Caco-2 (cell line): Measurements from ENCODE around the gene SPINK1. TPM values are rescaled to one million over a fixed set of nuclear protein-coding genes. Genes with fewer than 3 reads are reported as not detected.

Source experiments
- BruUV-seq: library from RNA; stranded (reverse); fragments of 400-500 nt; replicated peaks from 2 replicates; lab custom pipeline; 2021; lab: Mats Ljungman, UMichigan
- CTCF ChIA-PET: fragments of 300-600 bp; sonication (Branson Sonifier 250); formaldehyde crosslinking; loops from one replicate; lab custom pipeline; 2022; ENCODE audit warnings: antibody characterized with exemption; lab: Charles Lee
- POLR2A ChIA-PET: fragments of 300-600 bp; sonication (Branson Sonifier 250); formaldehyde crosslinking; loops from one replicate; lab custom pipeline; 2022; ENCODE audit warnings: antibody characterized with exemption; lab: Charles Lee
- DNase-seq, 2 experiments: peaks; one replicate each; pipeline versions ENCODE4 v3.0.0 to v3.0.0-alpha.2; 2020 to 2022
- H3K27me3 ChIP-seq: replicated peaks from 2 replicates; pipeline ENCODE4 v1.6.0; 2011; ENCODE audit warnings: low read length; ENCODE audit not compliant: control insufficient read depth, insufficient read depth
- H3K36me3 ChIP-seq: 2 replicates; pipeline ENCODE4 v1.5.1; 2011; ENCODE audit warnings: low read length; ENCODE audit not compliant: control insufficient read depth, insufficient read depth
- H3K4me1 ChIP-seq: fragments of 250-450 bp; sonication (Bioruptor Pico); 2 replicates; pipeline ENCODE4 v1.5.1; 2020; ENCODE audit warnings: mild to moderate bottlenecking
- H3K4me3 ChIP-seq: 2 replicates; pipeline ENCODE4 v1.5.1; 2011; ENCODE audit warnings: low read depth, mild to moderate bottlenecking, control low read depth, low read length
- H3K9me3 ChIP-seq: fragments of 250-450 bp; sonication (Bioruptor Pico); 2 replicates; pipeline ENCODE4 v1.5.1; 2020; ENCODE audit warnings: mild to moderate bottlenecking, moderate library complexity
- H3K27ac Mint-ChIP-seq: one replicate; pipeline ENCODE4 v1.8.0; 2022; ENCODE audit warnings: mixed read lengths; ENCODE audit not compliant: unreplicated experiment
- H3K27me3 Mint-ChIP-seq: one replicate; pipeline ENCODE4 v1.8.0; 2022; ENCODE audit warnings: mixed read lengths; ENCODE audit not compliant: insufficient read depth, unreplicated experiment
- H3K36me3 Mint-ChIP-seq: one replicate; pipeline ENCODE4 v1.8.0; 2022; ENCODE audit warnings: mild to moderate bottlenecking, mixed read lengths; ENCODE audit not compliant: insufficient read depth, unreplicated experiment
- H3K4me1 Mint-ChIP-seq: one replicate; pipeline ENCODE4 v1.8.0; 2022; ENCODE audit warnings: low read depth, mixed read lengths; ENCODE audit not compliant: unreplicated experiment
- H3K4me3 Mint-ChIP-seq: one replicate; pipeline ENCODE4 v1.8.0; 2022; ENCODE audit warnings: mild to moderate bottlenecking, moderate library complexity, mixed read lengths; ENCODE audit not compliant: unreplicated experiment
- H3K9me3 Mint-ChIP-seq: one replicate; pipeline ENCODE4 v1.8.0; 2022; ENCODE audit warnings: mixed read lengths; ENCODE audit not compliant: unreplicated experiment
- intact Hi-C: fragments of 100-400 bp; cut with micrococcal nuclease; formaldehyde crosslinking; loops from one replicate; pipeline ENCODE4 v1.10.0; 2022; ENCODE audit not compliant: unreplicated experiment
- total RNA-seq: library from RNA; stranded (reverse); gene quantifications from 2 replicates; pipeline ENCODE4 v1.2.3, GENCODE V29; 2022
- TF ChIP-seq, protein P1 (sequence below), 2 experiments: fragments of 200-600 bp in 1 of 2; IDR thresholded peaks; 1 replicate in 1 of 2; 2 replicates in 1 of 2; pipeline versions ENCODE4 v1.5.1 to v1.8.0; 2011 to 2022; ENCODE audit warnings: antibody characterized with exemption in 1 of 2, control low read depth in 1 of 2, inconsistent platforms in 1 of 2, low read depth in 1 of 2, low read length in 1 of 2, mild to moderate bottlenecking in 1 of 2, moderate library complexity in 1 of 2; ENCODE audit not compliant: insufficient read depth in 1 of 2, severe bottlenecking in 1 of 2, unreplicated experiment in 1 of 2

SPINK1 gene
- total RNA-seq, 1 experiment from 2014 or later: 1,916 TPM

DNA sequence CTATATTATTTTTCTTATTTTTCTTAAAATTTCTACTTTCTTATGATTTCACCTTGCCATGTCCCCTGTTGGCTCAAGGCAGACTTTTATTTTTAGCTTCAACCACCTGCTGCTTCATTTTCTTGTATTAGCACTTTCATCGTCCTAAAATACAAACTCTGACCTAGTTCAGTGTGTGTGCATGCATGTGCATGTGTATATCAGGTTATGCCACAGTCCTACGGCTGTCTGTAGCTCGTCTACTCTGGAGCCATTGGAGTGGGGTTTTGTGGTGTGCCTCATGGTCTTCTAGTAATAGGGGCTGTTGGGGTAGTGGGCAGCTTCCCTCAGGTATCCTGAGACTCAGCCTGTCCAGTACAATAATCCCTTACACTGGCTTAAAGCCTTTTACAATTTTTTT, 13.4 kb upstream of the SPINK1 start:
- ChIA-PET POLR2A (no interaction called here), CTCF (no interaction called here)
- peaks cover 19% of the 10 kb centered on the region for H3K4me1 Mint-ChIP-seq
- H3K27me3 Mint-ChIP-seq: no peaks in the 10 kb centered on the region
- Histone ChIP-seq H3K27me3 (no peaks in the 10 kb centered on the region), H3K36me3 (no peaks in the 10 kb centered on the region), H3K4me3 (no peak overlapping the region), H3K9me3 (0 out of 2 replicates have a peak, but pooled peaks cover under 1% of the 10 kb centered on the region), H3K4me1 (no peaks in the 10 kb centered on the region)
- H3K36me3 Mint-ChIP-seq: no peaks in the 10 kb centered on the region
- no peak overlapping the region for H3K4me3 Mint-ChIP-seq
- no TSS peak for BruUV-seq
- H3K27ac Mint-ChIP-seq: no peak overlapping the region
- TF ChIP-seq, protein P1, sequence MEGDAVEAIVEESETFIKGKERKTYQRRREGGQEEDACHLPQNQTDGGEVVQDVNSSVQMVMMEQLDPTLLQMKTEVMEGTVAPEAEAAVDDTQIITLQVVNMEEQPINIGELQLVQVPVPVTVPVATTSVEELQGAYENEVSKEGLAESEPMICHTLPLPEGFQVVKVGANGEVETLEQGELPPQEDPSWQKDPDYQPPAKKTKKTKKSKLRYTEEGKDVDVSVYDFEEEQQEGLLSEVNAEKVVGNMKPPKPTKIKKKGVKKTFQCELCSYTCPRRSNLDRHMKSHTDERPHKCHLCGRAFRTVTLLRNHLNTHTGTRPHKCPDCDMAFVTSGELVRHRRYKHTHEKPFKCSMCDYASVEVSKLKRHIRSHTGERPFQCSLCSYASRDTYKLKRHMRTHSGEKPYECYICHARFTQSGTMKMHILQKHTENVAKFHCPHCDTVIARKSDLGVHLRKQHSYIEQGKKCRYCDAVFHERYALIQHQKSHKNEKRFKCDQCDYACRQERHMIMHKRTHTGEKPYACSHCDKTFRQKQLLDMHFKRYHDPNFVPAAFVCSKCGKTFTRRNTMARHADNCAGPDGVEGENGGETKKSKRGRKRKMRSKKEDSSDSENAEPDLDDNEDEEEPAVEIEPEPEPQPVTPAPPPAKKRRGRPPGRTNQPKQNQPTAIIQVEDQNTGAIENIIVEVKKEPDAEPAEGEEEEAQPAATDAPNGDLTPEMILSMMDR (IDR thresholded peaks at IDR 0.05; ENCODE audit: insufficient read depth in 1 of 2, low read depth in 1 of 2, low read length in 1 of 2, severe bottlenecking in 1 of 2, unreplicated experiment in 1 of 2): no peak
- no peaks in the 10 kb centered on the region for H3K9me3 Mint-ChIP-seq
- intact Hi-C loops: no loop called here
- DNase-seq: no peak

DNA sequence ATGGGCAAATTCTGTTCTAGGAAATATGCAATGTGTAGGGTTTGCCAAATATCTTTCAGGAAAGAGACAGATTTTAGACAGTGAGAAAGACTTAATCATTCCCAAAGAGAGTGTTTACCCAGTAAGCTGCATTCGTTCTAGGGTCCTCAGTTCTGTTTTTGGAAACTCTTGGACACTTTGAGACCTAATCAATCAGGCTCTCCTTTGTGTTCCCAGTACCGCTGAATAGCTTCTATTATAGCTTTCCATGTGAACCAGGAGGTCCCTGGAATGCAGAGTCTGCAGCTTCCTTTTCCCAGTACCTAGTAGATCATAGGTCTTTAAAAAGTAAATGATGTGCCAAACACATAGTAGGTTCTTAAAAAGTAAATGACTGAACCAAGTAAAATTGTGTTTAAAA, 11.4 kb upstream of the SPINK1 start:
- intact Hi-C loops: no loop called here
- ChIA-PET POLR2A (no interaction called here), CTCF (no interaction called here)
- peaks cover 26% of the 10 kb centered on the region for H3K4me1 Mint-ChIP-seq
- Histone ChIP-seq H3K9me3 (peaks cover 14% of the 10 kb centered on the region), H3K27me3 (no peaks in the 10 kb centered on the region), H3K4me3 (no peak overlapping the region), H3K4me1 (peaks cover 12% of the 10 kb centered on the region), H3K36me3 (no peaks in the 10 kb centered on the region)
- peaks cover 3% of the 10 kb centered on the region for H3K36me3 Mint-ChIP-seq
- DNase-seq: no peak
- BruUV-seq: no TSS peak
- no peak overlapping the region for H3K27ac Mint-ChIP-seq
- TF ChIP-seq, protein P1 (IDR thresholded peaks at IDR 0.05; ENCODE audit: insufficient read depth in 1 of 2, low read depth in 1 of 2, low read length in 1 of 2, severe bottlenecking in 1 of 2, unreplicated experiment in 1 of 2): no peak
- no peak overlapping the region for H3K4me3 Mint-ChIP-seq
- H3K27me3 Mint-ChIP-seq: no peaks in the 10 kb centered on the region
- H3K9me3 Mint-ChIP-seq: no peaks in the 10 kb centered on the region

DNA sequence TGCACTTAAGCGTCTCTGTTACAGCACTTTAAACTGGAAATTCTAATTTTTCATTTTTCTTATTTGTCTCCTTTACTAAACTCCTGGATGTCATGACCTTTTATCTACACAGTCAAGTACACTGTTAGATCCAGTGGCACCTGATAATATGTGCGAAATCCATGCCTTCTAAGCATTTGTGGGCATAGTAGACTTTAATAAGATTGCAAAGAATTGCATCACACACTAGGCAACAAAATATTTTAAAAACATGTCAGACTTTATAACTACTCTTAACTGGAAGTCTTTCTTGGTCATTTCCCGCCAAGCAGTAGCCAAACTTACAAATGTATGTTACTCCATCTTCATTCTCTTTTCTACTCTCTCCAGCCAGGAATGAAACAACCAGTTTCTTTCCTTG, 5.0 kb upstream of the SPINK1 start:
- POLR2A ChIA-PET: no interaction called here
- H3K27me3 Mint-ChIP-seq: no peaks in the 10 kb centered on the region
- H3K4me1 Mint-ChIP-seq: peaks cover 58% of the 10 kb centered on the region
- TF ChIP-seq, protein P1 (IDR thresholded peaks at IDR 0.05; ENCODE audit: insufficient read depth in 1 of 2, low read depth in 1 of 2, low read length in 1 of 2, severe bottlenecking in 1 of 2, unreplicated experiment in 1 of 2): no peak
- no peaks in the 10 kb centered on the region for H3K36me3 ChIP-seq
- intact Hi-C loops: loop anchor here (5.0 to 10.0 kb wide), 4 partner anchors 169 to 556 kb away; no protein-coding TSS in a partner anchor
- H3K27ac Mint-ChIP-seq: peak overlapping the region; percentile 48
- H3K4me3 ChIP-seq: no peak overlapping the region
- peaks cover 9% of the 10 kb centered on the region for H3K36me3 Mint-ChIP-seq
- BruUV-seq: no TSS peak
- CTCF ChIA-PET: no interaction called here
- peaks cover 76% of the 10 kb centered on the region for H3K4me1 ChIP-seq
- peak overlapping the region; percentile 2 for H3K4me3 Mint-ChIP-seq
- no peaks in the 10 kb centered on the region for H3K27me3 ChIP-seq
- H3K9me3 Mint-ChIP-seq: no peaks in the 10 kb centered on the region
- peaks cover 14% of the 10 kb centered on the region for H3K9me3 ChIP-seq
- no peak for DNase-seq
